Peyer's patch (tissue), 4 donors: ENCODE measurements around the gene ASB11.

Source experiments
- CTCF ChIP-seq, 6 experiments: fragments of 450-650 bp in 4 of 6; fragments of 200-600 bp in 2 of 6; sonication (generic) in 1 of 6; IDR thresholded peaks; one replicate each; pipeline ENCODE4 v1.5.1; 2017 to 2019; ENCODE audit warnings: antibody characterized with exemption in 6 of 6, mild to moderate bottlenecking in 3 of 6, moderate library complexity in 1 of 6
- POLR2A ChIP-seq, 2 donors: fragments of 450-650 bp; IDR thresholded peaks; one replicate each; pipeline ENCODE4 v1.5.1; 2017; ENCODE audit warnings: antibody characterized with exemption in 2 of 2, mild to moderate bottlenecking in 2 of 2, moderate library complexity in 2 of 2

DNA sequence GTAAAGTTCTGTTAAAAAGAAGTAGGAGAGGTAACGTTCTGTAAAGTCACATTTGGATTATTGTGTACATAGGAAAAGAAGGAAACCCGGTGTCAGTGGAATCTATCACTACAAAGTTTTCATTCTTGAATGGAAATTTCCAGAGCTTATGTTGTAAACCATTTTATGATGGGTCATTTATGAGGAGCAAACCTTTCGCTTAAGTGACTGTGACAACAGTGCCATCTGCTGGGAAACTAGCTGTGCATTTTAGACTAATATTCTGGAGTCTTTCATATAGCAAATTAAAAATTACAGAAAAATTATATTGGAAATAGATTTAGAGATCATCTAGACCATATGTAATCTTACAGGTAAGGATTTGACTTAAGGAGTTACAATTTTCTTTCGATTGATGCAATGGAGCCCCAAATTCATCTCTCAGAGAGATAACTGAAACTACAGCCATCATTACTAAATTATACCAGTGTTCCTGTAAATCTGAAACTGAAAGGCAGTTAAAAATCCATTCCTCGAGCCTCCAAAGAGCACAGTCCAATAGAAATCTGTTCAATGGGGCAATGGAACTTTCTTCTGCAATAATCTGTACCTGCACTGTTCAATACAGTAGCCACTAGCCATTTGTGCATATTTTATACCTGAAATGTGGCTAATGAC lies 72.4 kb downstream of the ASB11 start:
- TF ChIP-seq CTCF (IDR thresholded peaks at IDR 0.05) (peak in 4 of 6 experiments; percentile 35 to 70 (median 60)), POLR2A (IDR thresholded peaks at IDR 0.05) (no peak)
